ENCODE results near the gene DCTN5.

GRCh38 chr16:23635958-23636357 is 5.3 kb upstream of the DCTN5 start:
- TF ChIP-seq CTCF (conservative IDR thresholded peaks at IDR 0.05 in 1 of 2, IDR thresholded peaks at IDR 0.05 in 1 of 2; ENCODE audit: low read depth in 1 of 2, low read length in 2 of 2) (no peak), EZH2 (IDR thresholded peaks at IDR 0.05; ENCODE audit: low read length, missing control alignments) (no peak)
